ENCODE results near the gene GOLGA8J. TPM values are rescaled to one million over a fixed set of nuclear protein-coding genes. Genes with fewer than 3 reads are reported as not detected.

GOLGA8J gene
- total RNA-seq, 4 donors from 2014 or later, result 0.95 TPM; not detected in 3

GRCh38 chr15:30056166-30056565 is 26.6 kb upstream of the GOLGA8J start:
- no peaks in the 10 kb centered on the region for H3K9me3 ChIP-seq
- in situ Hi-C loops (cut with MboI; ENCODE audit: low pct_ligation_motif_present in 1 of 4, low pct_unique_long_range_greater_than_20kb in 1 of 4, low sequenced_read_pairs in 3 of 4) (loop anchor here in 1 of 4 donors (25.0 kb wide), 1 partner anchor 394 kb away; no protein-coding TSS in a partner anchor), intact Hi-C loops (cut with DNase I; ENCODE audit: low total_unique reads) (no loop called here)
- H3K4me1 ChIP-seq, result no peaks in the 10 kb centered on the region
- TF ChIP-seq CTCF (IDR thresholded peaks at IDR 0.05) (no peak), POLR2A (IDR thresholded peaks at IDR 0.05) (no peak), EP300 (IDR thresholded peaks at IDR 0.05; ENCODE audit: low read depth) (no peak), POLR2AphosphoS5 (IDR thresholded peaks at IDR 0.05) (no peak)
- WGBS, 2 donors (ENCODE audit: low coverage in 1 of 2), result 90% methylated on average over 4 of the region's 4 CpGs
- H3K27ac ChIP-seq, result no peak overlapping the region
- H3K4me3 ChIP-seq, result no peak overlapping the region
- no peaks in the 10 kb centered on the region for H3K36me3 ChIP-seq
- DNase-seq, result no peak
- H3K27me3 ChIP-seq, result no peaks in the 10 kb centered on the region

DNA sequence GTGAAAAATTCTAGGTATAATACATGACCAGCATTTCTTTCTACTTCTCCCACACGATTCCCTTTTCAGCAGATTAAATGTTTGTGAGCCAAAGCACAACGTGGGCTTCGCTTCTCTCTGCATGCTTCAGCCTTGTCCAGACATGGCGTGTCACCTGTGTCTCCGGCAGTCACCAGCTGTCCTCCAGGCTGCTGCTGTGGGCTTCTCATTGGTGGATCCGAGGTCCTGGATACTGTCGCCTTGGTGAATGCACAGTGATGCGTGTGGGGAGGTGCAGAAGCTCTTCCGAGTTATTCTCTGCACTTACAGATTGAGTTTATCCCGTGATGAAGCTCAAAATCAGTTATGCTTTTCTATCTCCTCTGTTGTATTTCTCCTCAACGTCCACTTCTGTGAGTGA is 23.0 kb upstream of the GOLGA8J start:
- intact Hi-C loops (cut with DNase I; ENCODE audit: low total_unique reads) (no loop called here), in situ Hi-C loops (cut with MboI; ENCODE audit: low pct_ligation_motif_present in 1 of 4, low pct_unique_long_range_greater_than_20kb in 1 of 4, low sequenced_read_pairs in 3 of 4) (loop anchor here in 1 of 4 donors (25.0 kb wide), 1 partner anchor 397 kb away; no protein-coding TSS in a partner anchor)
- 73 to 80% methylated on average over 1 to 11 of the region's 11 CpGs for WGBS, 2 donors (ENCODE audit: low coverage in 1 of 2)
- H3K4me3 ChIP-seq, result no peak overlapping the region
- TF ChIP-seq POLR2A (IDR thresholded peaks at IDR 0.05) (no peak), POLR2AphosphoS5 (IDR thresholded peaks at IDR 0.05) (no peak), CTCF (IDR thresholded peaks at IDR 0.05) (no peak), EP300 (IDR thresholded peaks at IDR 0.05; ENCODE audit: low read depth) (no peak)
- no peaks in the 10 kb centered on the region for H3K36me3 ChIP-seq
- no peak overlapping the region for H3K27ac ChIP-seq
- no peak for DNase-seq
- no peaks in the 10 kb centered on the region for H3K27me3 ChIP-seq
- H3K4me1 ChIP-seq, result no peaks in the 10 kb centered on the region
- no peaks in the 10 kb centered on the region for H3K9me3 ChIP-seq

DNA sequence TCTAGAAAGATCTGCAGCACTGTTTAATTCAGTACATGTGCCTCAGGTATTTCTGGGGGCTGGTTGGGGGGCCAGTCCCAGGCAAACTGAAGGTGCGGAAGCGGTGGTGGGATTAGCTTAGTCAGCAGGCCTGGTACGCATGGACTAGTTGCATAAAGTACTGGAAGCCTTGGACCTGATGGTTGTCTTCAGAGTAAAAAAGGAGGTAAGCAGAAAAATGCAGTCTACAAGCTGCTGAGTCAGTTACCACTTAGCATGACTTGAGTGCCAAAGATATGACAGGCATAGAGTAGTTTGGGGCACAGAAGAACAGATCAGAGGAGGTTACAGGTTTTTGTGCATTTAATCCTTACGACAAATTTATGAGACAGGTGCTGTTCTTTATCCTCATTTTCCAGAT is 19.9 kb upstream of the GOLGA8J start:
- WGBS, 2 donors (ENCODE audit: low coverage in 1 of 2), result 95 to 100% methylated on average over 3 to 4 of the region's 4 CpGs
- in situ Hi-C loops (cut with MboI; ENCODE audit: low pct_ligation_motif_present in 1 of 4, low pct_unique_long_range_greater_than_20kb in 1 of 4, low sequenced_read_pairs in 3 of 4), result loop anchor here in 1 of 4 donors (25.0 kb wide), 1 partner anchor 401 kb away; no protein-coding TSS in a partner anchor

More for the DNA sequence above, 19.9 kb upstream of the GOLGA8J start:
- Histone ChIP-seq H3K27ac (no peak overlapping the region), H3K36me3 (no peaks in the 10 kb centered on the region), H3K4me3 (no peak overlapping the region), H3K27me3 (no peaks in the 10 kb centered on the region), H3K9me3 (no peaks in the 10 kb centered on the region), H3K4me1 (no peaks in the 10 kb centered on the region)
- intact Hi-C loops (cut with DNase I; ENCODE audit: low total_unique reads), result no loop called here
- DNase-seq, result no peak
- TF ChIP-seq POLR2AphosphoS5 (IDR thresholded peaks at IDR 0.05), result no peak
- TF ChIP-seq CTCF (IDR thresholded peaks at IDR 0.05), result no peak
- TF ChIP-seq POLR2A (IDR thresholded peaks at IDR 0.05), result no peak
- no peak for TF ChIP-seq EP300 (IDR thresholded peaks at IDR 0.05; ENCODE audit: low read depth)

All from transverse colon (tissue), 4 donors.